Suprapubic skin (tissue), 4 donors: Measurements from ENCODE around the gene C11orf91.

ENCODE experiments used
- CTCF ChIP-seq, 2 donors: fragments of 200-600 bp in 1 of 2; fragments of 450-650 bp in 1 of 2; sonication (generic) in 1 of 2; IDR thresholded peaks; one replicate each; pipeline ENCODE4 v1.5.1; 2016 to 2019; ENCODE audit warnings: antibody characterized with exemption in 2 of 2, mild to moderate bottlenecking in 1 of 2, moderate library complexity in 1 of 2
- EP300 ChIP-seq: sonication (generic); formaldehyde crosslinking; IDR thresholded peaks from one replicate; pipeline ENCODE4 v1.6.1; 2017; ENCODE audit warnings: antibody characterized with exemption
- POLR2A ChIP-seq, 2 donors: fragments of 450-650 bp; IDR thresholded peaks; one replicate each; pipeline ENCODE4 v1.6.1; 2017; ENCODE audit warnings: antibody characterized with exemption in 2 of 2, mild to moderate bottlenecking in 2 of 2, moderate library complexity in 2 of 2
- POLR2AphosphoS5 ChIP-seq, 3 donors: sonication (generic); formaldehyde crosslinking; IDR thresholded peaks; one replicate each; pipeline ENCODE4 v1.6.1; 2017; ENCODE audit warnings: antibody characterized with exemption in 3 of 3

DNA sequence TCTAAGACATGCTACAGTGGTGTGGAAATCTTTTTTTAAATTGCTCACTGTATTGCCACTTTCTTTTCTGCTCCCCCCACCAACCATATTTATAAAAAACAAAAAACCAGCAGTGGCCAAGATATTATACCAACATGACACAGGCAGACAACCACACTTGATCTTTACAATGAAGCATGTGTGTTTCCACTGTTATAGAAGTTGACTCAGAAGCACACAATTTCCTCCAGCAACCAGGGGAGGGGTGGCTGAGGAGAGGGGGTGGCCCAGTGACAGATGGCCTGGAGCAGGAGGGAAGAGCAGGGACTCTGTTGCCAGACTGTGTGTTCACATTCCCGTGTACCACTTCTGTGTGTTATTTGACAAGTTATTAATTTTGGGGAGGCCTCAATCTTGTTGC, 20.8 kb upstream of the C11orf91 start:
- no peak for TF ChIP-seq POLR2A (IDR thresholded peaks at IDR 0.05)
- no peak for TF ChIP-seq CTCF (IDR thresholded peaks at IDR 0.05)
- TF ChIP-seq POLR2AphosphoS5 (IDR thresholded peaks at IDR 0.05) = no peak
- no peak for TF ChIP-seq EP300
